Tibial artery (tissue), 4 donors: Measurements from ENCODE around the gene VEZF1.

Source experiments
- DNase-seq, 2 donors: peaks; one replicate each; pipeline ENCODE4 v3.0.0-alpha.2; 2019
- H3K27ac ChIP-seq, 2 donors: fragments of 200-600 bp; sonication (generic) in 1 of 2; 1 replicate in 1 of 2; 2 replicates in 1 of 2; pipeline ENCODE4 v1.5.1; 2018 to 2019; ENCODE audit warnings: mild to moderate bottlenecking in 1 of 2
- H3K27me3 ChIP-seq, 2 donors: fragments of 200-600 bp; sonication (generic) in 1 of 2; one replicate each; pipeline versions ENCODE4 v1.5.1 to v1.6.0; 2016 to 2019
- H3K36me3 ChIP-seq, 3 donors: fragments of 200-600 bp; sonication (generic) in 2 of 3; one replicate each; pipeline ENCODE4 v1.5.1; 2016 to 2019; ENCODE audit warnings: mild to moderate bottlenecking in 2 of 3
- H3K4me1 ChIP-seq, 4 donors: fragments of 200-600 bp; sonication (generic) in 2 of 4; 1 replicate in 3 of 4; 2 replicates in 1 of 4; pipeline ENCODE4 v1.5.1; 2016 to 2019
- H3K4me3 ChIP-seq, 2 donors: fragments of 200-600 bp; sonication (generic) in 1 of 2; 1 replicate in 1 of 2; 2 replicates in 1 of 2; pipeline ENCODE4 v1.5.1; 2018 to 2019; ENCODE audit warnings: mild to moderate bottlenecking in 2 of 2
- H3K9me3 ChIP-seq, 3 donors: fragments of 200-600 bp; sonication (generic) in 1 of 3; one replicate each; pipeline ENCODE4 v1.5.1; 2016 to 2019
- CTCF ChIP-seq, 2 experiments: fragments of 200-600 bp in 1 of 2; fragments of 450-650 bp in 1 of 2; IDR thresholded peaks; one replicate each; pipeline ENCODE4 v1.5.1; 2017 to 2019; ENCODE audit warnings: antibody characterized with exemption in 2 of 2, mild to moderate bottlenecking in 1 of 2, moderate library complexity in 1 of 2
- intact Hi-C: fragments of 100-400 bp; cut with DNase I; formaldehyde crosslinking; loops from one replicate; pipeline ENCODE4 v1.15.0; 2023; ENCODE audit warnings: low total_unique reads

Gene VEZF1

GRCh38 chr17:58019039-58019438, 31.0 kb upstream of the VEZF1 start:
- Histone ChIP-seq H3K36me3 (no peaks in the 10 kb centered on the region), H3K27ac (no peak overlapping the region), H3K4me1 (no peaks in the 10 kb centered on the region), H3K9me3 (no peaks in the 10 kb centered on the region), H3K4me3 (no peak overlapping the region), H3K27me3 (peaks cover 0 to 7% of the 10 kb centered on the region in 2 donors)
- DNase-seq, result no peak
- intact Hi-C loops, result no loop called here
- no peak for TF ChIP-seq CTCF (IDR thresholded peaks at IDR 0.05)

- intact Hi-C loops, result no loop called here
- Histone ChIP-seq H3K4me1 (peaks cover 0 to 13% (median 12%) of the 10 kb centered on the region in 4 donors), H3K27me3 (no peaks in the 10 kb centered on the region), H3K4me3 (no peak overlapping the region), H3K36me3 (peaks cover 4 to 5% (median 5%) of the 10 kb centered on the region in 3 donors), H3K9me3 (no peaks in the 10 kb centered on the region), H3K27ac (no peak overlapping the region)
- DNase-seq, result no peak
- no peak for TF ChIP-seq CTCF (IDR thresholded peaks at IDR 0.05)
These were observed 22.2 kb upstream of the VEZF1 start for GRCh38 chr17:58010067-58010799.

GRCh38 chr17:58007781-58008706, 20.0 kb upstream of the VEZF1 start:
- no peak for TF ChIP-seq CTCF (IDR thresholded peaks at IDR 0.05)
- intact Hi-C loops, result loop anchor here (2.0 to 10.0 kb wide), 3 partner anchors 77 to 753 kb away; partner anchors contain the start of gene MSI2
- Histone ChIP-seq H3K27me3 (no peaks in the 10 kb centered on the region), H3K4me1 (peaks cover 0 to 35% (median 25%) of the 10 kb centered on the region in 4 donors), H3K4me3 (peak overlapping the region; percentile 87 to 90), H3K9me3 (no peaks in the 10 kb centered on the region), H3K27ac (peak overlapping the region; percentile 97 to 98), H3K36me3 (peaks cover 24 to 26% (median 25%) of the 10 kb centered on the region in 3 donors)
- DNase-seq, result no peak

- Histone ChIP-seq H3K36me3 (peaks cover 30 to 35% (median 33%) of the 10 kb centered on the region in 3 donors), H3K27me3 (no peaks in the 10 kb centered on the region), H3K4me1 (peaks cover 0 to 44% (median 25%) of the 10 kb centered on the region in 4 donors), H3K27ac (peak within 1 kb of the TSS; percentile 97 to 98), H3K9me3 (no peaks in the 10 kb centered on the region), H3K4me3 (peak within 1 kb of the TSS; percentile 87 to 90)
- peak; percentile 96 to 98 for DNase-seq
- no peak for TF ChIP-seq CTCF (IDR thresholded peaks at IDR 0.05)
- intact Hi-C loops, result loop anchor here (2.0 to 10.0 kb wide), 3 partner anchors 78 to 752 kb away; partner anchors contain the start of gene MSI2
These were observed 19.1 kb upstream of the VEZF1 start, which contains the start of gene SRSF1 for GRCh38 chr17:58006924-58007780. Gene SRSF1 (minus strand): TSS chr17:58007246. CDS start chr17:58007137, 109 bp downstream.

- Histone ChIP-seq H3K9me3 (no peaks in the 10 kb centered on the region), H3K27ac (peak overlapping the region; percentile 97 to 98), H3K4me1 (peaks cover 0 to 49% (median 26%) of the 10 kb centered on the region in 4 donors), H3K36me3 (peaks cover 30 to 41% (median 34%) of the 10 kb centered on the region in 3 donors), H3K4me3 (peak overlapping the region; percentile 87 to 90), H3K27me3 (no peaks in the 10 kb centered on the region)
- peak; percentile 81 to 88 for DNase-seq
- no peak for TF ChIP-seq CTCF (IDR thresholded peaks at IDR 0.05)
- intact Hi-C loops, result loop anchor here (2.0 to 10.0 kb wide), 3 partner anchors 78 to 752 kb away; partner anchors contain the start of gene MSI2
These were observed 18.5 kb upstream of the VEZF1 start for GRCh38 chr17:58006560-58006923.
